HG03439 (cell line): ENCODE data around the gene CLDN7.
"Not testable (repeated sequence)": the region's sequence is repeated elsewhere in the genome, so short reads cannot be mapped to it uniquely, and the experiment has no call there.

Source experiments
- ATAC-seq: cut with Tn5 transposase; IDR thresholded peaks from one replicate; pipeline ENCODE4 v1.9.1; 2021; ENCODE audit warnings: mild to moderate bottlenecking, moderate library complexity; ENCODE audit not compliant: unreplicated experiment

The CLDN7 gene

DNA sequence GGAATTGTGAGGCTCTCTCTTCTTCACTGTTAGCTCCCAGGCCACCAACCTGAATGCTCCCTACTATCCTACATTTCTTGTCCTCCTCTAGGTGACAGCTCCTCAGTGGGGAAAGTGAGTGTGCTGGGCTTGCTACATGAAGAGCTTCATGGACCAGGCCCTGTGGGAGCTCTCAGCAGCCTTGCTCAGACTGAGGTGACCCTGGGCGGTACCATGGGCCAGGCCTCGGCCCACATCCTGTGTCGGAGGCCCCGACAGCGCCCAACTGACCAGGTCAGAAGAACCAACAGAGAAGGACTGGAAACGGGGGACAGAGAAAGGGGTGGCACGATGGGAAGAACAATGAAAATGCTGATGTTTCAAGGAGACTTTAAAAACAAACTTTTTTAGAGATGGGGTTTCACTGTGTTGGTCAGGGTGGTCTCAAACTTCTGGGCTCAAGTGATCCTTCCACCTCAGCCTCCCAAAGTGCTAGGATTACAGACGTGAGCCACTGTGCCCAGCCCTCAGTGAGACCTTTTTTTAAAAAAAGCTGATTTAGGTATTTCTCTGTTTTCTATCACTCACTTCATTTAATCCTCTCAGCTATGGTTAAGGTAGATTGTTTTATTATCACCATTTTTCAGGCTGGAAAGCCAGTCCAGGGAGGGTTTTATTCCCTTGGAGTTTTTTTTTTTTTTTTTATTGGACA is 5.4 kb downstream of the CLDN7 start:
- no peak for ATAC-seq

DNA sequence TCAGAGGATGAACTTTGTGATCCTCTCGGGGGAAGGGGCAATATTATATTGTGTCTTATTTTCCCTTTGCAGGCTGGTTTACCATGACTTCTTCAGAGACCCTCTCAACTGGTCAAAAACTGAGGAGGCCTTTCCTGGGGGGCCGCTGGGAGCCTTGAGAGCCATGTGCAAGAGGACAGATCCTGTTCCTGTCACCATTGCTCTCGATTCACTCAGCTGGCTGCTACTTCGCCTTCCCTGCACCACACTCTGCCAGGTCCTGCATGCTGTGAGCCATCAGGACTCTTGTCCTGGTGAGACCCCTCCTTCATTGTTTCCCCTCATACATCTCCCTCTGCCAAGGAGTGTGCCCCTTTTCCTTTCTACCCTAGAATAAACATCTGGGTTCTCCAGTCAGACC is 7.8 kb downstream of the CLDN7 start:
- no peak for ATAC-seq

DNA sequence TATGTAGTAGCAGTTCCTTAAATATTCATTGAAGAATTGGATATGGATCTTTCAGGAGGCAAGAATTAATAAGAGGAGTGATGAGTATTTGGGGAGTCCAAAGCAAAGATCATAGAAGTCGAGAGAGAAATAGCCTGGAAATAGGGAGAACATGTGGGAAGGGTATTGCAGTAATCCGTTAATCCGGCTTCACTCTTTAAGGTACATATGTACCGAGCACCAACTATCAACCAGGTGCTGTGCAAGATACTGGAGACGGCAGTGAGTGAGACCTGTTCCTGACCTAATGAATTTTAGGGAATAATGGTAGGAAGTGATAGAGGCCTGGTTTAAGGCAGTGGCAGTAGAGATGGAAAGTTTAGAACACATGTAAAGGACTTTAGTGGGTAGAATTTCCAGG is 9.2 kb downstream of the CLDN7 start:
- ATAC-seq: no peak

DNA sequence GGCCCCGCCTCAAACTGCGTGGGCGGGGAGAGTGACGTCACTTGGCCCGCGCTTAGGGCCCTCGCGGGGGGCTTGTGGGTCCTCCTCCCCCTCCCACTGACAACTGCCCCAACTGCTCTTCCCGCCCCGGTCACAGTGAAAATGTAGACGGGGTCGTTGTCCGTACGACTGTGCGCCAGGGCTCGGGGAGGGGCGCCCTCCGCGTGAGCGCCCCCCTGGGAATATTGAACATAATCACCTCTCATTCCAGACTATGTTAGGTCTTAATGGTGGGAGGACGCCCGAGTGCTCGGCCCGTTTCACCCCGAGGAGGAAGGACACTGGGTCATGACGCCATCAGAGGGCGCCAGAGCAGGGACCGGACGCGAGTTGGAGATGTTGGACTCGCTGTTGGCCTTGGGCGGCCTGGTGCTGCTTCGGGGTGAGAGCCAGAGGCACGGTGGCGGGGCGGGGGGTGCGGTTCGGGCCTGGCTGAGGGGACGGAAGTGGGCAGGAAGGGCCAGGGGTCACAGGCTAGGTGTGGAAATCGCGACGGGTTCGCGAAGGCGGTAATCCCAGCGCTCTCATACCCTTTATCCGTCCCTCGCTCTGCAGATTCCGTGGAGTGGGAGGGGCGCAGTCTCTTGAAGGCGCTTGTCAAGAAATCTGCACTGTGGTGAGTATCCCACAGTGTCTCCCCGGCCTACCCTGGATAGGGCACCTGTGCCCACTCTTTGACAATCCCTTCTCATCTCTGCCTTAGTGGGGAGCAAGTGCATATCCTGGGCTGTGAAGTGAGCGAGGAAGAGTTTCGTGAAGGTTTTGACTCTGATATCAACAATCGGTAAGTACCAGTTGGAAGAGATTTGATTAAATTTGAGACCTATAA is 9.9 kb downstream of the CLDN7 start, which contains the start of gene ELP5:
ELP5 (plus strand) TSS at position 40 of the 868 bp plus-strand sequence; CDS start at position 376, 336 bp downstream.
- peak; percentile 52 for ATAC-seq

DNA sequence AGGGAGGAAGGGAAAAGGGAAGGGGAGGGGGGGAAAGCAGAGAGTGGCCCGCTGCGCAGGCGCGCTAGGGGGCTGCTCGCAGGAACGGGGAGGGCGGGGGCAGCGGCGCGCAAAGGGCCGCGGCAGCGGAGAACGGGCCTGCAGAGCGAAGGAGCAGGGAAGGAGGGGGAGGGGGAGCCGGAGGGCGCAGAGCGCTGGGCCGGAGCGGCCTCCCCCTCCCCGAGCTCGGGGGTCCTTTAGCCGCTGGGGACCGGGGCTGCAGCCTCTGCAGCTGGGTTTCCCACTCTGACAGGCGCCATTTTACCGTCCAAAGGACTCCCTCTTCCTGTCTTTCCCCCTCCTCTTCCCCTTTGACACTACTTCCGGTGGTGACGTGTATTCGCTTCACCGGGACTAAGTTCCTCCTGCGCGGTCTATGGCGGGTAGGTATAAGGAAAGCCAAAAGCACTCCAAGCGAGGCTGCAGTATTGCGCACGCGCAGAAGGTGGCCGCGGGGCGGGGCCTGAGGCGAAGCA is 10.6 kb downstream of the CLDN7 start, which contains the start of gene CTDNEP1:
CTDNEP1 (minus strand) TSS at position 74 of the 515 bp plus-strand sequence. CDS start 438 bp downstream, outside the sequence.
- ATAC-seq: peak; percentile 81

DNA sequence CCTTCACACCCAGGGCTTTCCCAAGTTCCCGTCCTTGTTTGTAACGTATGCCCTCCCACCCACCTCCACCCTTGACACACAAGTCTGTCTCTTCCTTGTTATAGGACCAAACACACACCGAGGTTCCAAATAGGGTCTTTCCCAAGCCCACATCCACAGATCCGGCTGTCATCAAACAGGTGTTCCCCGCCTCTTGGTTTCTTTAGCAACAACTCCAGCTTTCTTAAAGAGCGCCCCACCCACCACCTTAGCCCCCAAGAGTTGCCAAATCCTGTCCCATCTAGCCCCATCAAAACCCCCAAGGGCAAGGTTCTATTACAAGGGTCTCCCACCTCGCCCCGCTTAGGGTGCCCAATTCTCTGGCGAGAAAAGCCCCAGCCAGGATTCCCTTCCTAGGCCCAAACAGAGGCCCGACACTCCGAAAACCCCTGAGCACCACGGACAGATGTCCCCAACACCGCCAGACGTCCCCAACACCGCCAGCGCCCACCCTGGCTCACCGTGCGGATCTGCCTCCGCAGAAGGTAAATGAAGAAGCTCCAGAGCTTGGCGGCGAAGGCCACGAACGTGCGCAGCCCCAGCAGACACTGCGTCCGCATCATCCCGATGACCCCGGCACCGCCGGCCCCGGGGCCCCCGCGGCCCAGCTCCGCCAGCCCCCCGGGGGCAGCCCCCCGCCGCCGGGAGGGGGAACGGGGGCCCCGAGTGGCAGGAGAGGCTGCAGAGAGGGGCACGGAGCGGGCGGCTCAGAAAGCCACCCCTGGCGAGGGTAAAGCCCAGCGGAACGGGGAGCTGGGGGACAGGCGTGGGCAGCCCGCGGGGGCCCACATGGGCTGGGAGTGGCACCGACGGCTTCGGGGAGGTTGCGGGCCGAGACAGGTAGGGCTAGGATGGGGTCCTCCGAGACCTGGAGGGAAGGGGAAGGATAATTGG is 11.3 kb downstream of the CLDN7 start:
- peak; percentile 10 for ATAC-seq

DNA sequence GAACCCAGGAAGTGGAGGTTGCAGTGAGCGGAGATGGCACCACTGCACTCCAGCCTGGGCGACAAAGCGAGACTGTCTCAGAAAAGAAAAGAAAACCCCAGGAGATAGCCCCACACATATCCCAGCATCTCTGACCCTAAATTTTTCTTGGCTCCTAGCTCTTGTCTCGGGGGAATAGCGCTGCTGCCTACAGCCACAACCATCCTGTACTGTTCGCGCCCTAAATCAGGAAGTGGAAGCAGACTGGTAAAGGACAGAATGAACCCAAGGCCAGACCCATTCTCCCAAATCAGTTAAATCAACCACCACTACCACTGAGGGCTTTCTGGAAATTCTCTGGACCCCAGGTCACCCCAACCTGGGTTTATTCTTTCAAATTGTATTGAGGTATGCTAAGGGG is 12.4 kb downstream of the CLDN7 start:
- ATAC-seq: no peak

DNA sequence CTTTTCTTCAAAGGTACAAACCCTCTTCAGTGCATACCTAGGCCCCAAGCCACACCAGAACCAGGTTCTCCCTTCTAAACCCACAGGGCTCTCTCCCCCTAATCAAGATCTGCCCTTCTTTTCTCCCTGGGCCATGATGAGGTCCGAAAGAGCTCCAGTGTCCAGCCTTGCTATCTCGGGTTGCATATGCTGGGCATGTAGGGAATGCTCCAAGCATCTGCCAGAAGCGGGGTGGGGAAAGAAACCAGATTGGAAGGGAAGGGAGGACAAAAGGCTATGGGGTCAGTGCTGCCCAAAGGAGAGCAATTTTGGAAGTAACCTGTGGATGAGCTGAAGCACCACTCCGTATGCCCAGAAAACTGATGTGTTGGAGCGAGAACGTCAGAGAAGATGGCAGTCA is 13.1 kb downstream of the CLDN7 start:
- ATAC-seq: no peak

DNA sequence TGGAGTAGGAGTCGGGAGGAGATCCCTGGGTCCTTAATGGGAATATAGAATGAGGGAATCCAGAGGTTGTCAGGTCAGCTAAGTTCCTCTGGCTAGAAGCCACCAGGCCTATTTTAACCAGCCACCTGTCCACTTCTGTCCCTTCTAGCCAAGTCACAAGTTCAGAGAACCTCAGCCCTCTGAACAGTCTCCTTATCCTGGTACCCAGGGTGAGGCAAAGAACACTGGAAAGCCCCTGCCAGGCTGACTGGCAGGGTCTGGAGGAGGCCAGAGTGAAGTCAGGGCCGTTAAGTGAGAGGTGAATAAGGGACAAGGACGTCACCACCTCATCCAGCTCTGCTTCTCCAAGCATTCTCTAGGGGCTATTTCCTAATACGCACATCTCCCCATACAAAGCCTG is 13.5 kb downstream of the CLDN7 start:
- ATAC-seq: no peak

DNA sequence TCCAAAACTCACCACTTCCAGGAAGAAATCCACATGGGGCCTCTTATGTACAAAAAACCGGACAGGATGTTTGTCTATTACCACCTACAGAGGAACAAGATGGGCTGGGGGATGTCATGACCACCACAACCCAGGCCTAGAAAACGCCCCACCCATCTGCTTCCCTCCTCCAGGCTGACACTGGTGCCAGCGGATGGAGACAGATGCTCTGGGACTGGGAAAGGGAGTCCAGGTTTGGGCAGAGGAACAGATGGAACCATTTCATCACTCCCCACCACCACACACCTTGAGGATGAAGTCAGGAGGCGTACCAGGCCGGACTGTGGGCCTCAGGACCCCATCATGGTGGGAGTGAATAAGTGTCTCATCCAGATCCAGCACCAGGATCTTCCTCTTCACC is 15.5 kb downstream of the CLDN7 start:
- ATAC-seq: no peak

DNA sequence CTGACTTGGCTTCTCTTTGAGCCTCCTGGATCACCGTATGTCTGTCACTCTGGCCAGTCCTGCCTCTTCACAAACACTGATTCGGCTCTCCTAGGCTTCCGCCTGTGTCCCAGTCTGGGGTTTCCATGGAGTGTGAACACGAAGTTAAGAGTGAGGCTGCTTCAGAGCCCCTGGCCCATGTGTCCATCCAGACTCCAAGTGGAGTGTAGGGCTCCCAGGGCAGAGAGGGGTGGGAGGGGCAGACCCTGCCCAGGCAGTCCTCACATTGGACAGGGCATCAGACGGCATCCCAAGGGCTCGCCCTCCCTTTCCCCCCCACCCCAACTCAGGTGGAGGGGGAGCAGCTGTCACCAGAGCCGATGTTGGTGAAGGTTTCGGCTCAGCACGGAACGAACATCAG is 18.4 kb downstream of the CLDN7 start:
- ATAC-seq: not testable (repeated sequence)

DNA sequence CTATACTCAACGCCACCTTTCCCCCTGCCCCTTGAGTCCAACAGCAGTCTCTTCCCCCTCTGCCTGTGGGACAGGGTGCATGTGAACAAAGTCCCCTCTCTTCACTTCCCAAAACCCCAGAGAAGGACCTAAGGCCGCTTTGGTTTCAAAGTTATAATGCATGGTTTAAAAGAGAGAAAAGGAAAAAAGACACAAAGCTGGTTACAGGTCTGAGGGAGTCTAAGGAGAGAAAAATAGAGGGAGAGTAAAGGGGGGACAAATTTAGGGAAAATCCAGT is 18.9 kb downstream of the CLDN7 start:
- ATAC-seq: no peak

DNA sequence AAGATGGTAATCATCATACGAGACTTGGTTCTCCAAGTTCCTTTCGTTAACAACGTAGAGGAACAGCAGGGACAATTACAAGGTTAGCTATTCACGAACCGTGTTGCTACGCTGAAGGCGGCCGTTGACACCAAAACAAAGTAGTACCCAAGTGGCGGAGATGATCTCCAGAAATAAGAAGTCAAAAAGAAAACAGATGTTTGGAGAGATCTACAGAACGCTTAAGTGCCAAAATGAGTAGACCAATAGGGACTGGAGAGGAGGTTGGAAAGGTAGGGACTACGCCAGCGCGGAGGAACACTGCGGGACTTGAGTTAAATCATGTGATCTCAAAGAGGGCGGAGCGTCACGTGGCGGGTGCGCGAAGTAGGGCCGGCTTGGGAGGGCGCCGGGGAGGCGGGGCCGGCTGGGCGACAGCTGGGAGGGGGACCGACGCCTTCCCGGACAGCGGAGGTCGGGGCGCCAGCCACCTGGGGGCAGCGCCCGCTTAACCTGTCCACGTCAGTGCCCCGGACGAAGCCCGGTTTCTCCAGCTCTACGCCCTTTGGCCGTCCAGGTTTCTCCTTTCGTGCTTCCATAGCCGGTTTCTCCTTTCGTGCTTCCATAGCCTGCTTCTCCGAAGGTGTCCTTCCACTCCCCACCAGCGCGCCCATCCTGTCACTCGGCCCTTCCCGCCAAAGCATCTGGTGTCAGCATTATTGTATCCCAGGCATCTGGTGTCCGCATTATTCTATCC is 19.4 kb downstream of the CLDN7 start:
- peak; percentile 41 for ATAC-seq

DNA sequence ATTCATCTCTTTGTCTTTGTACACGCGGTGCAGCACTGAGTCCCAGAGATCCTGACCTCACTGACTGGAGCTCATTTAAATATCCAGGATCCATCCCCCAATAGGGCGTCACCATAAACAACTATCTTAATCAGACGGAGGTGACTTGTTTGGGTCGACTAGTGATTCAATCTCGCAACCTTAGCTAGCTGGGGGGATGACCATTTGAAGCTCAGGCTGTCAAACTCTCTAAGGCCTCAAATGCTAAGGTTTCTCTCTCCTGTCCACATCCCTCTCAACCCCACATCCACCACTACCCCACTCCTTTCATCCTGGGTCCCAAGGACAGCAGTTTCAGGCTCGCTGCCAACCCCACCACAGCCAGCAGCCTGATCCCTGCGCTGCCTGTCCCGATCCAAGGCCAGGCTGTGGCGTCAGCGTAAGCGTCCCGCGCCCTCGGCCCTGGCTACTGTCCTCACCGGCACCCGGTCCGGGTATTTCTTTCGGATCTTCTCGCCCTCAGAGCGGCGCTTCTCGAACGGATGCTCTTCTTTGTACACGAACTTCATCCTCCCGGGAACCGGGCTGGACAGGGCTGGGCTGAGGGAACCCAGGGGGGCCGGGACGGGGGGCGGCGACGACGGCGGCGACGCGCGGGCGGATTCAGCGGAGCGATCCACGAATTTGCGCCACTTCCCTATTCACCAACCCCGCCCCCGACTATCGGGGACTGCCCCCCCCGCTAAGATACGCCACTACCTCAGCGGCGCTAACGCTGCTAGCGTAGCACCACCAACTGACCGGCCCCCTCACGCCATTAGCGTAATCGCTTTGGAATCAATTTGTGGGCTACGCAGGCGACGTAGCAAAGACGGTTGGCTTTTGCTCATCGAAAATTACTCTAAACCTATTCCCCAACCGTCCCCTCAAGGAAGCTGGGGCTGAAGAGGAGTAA is 20.2 kb downstream of the CLDN7 start, which contains the start of gene GABARAP:
GABARAP (minus strand) TSS at position 667 of the 934 bp plus-strand sequence; CDS start at position 548, 119 bp downstream.
- ATAC-seq: peak; percentile 30

DNA sequence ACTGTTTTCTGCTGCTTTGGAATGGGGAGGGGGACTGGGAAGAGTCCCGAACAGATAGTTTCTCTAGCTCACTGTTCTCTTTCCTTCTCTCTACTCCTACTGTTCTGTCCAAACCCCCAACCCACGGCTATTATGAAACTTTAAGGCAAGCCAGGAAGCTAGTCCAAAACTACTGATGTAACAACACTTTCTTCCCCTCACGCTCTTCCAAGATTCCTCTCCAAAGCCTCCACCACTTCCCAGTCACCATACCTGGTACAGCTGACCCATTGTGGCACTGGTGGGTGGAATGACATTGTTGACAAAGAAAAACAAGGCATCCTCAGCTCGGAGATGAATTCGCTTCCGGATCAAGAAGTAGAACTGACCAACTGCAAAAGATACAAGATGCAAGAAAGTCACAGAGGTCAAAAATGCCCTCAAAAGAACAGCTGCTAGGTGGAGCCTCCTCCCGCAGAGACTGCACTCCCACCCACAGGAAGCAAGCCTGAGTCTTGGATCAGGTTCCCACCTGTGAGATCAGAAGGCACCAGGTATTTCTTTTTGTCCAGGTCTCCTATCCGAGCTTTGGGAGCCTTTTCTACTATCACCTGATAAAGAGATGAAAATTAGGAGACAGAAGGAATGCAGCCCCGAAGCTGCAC is 21.1 kb downstream of the CLDN7 start:
- ATAC-seq: no peak

DNA sequence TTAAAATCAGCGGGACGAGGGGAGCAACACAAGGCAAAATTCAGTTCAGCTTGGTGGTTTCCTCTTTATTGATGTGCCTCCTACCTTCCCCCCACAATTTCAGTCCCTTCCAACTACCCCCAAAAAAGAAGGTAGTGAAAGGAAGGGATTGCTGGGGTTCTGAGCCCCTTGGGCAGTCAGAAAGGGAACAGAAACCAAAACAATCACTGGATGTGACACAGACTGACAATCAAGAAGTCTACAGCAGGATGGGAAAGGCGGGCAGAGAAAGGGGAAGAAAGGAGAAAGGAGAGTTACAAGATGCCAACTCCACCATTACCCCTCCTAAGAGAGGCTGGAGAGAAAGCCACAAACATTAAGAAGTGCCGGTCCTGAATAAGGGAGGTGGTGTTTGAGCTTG is 21.9 kb downstream of the CLDN7 start:
- ATAC-seq: no peak

DNA sequence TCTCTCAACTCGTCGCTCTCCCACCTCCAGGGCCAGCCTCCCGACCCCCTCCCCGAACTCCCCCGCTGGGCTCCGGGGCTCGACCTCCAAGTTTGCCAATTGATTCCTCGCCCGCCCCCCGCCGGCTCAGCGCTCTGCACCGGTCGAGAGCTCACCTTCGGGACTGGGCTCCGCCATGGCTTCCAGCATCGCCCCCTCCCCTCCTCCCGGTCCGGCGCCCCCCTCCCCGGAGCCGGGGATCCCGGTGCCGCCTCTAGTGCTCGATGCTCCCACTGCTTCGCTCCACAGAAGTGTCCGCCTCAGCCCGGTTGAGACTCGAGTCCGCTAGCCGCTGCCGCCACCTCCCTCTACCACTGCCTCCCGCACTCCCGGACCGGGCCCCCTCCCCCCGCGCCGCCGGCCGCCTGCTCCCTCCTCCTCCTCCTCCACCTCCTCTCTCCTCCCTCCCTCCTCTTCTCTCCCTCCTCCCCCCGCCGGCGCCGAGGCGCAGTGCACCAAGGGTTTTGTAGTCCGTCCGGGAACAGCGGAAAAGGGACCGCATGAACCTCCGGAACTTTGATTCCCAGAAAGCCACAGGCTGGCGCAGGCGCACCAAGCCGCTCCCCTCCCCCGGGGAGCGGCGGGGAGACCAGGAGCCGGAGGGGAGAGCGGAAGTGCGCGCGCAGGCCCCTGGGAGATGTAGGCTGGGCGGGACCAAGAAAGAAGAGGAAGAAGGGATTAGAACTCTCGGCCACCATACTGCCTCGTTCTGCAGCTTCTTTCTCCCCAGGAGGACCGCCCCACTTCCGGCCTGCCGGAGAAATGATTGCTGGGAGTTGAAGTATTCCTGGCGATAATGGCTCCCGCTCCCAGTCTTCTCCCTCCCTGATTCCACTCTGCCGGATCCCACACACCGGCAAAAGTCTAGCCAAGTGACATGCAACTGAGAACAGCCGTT is 22.9 kb downstream of the CLDN7 start, which contains the start of gene PHF23:
PHF23 (minus strand) TSS at position 367 of the 937 bp plus-strand sequence; CDS start at position 189, 178 bp downstream.
- ATAC-seq: peak; percentile 54
